NCI-H748 treated with DMSO at 0.1 percent for 48 hours (cell line): ENCODE results near the gene AKR1A1.
"Not testable (repeated sequence)": the region's sequence is repeated elsewhere in the genome, so short reads cannot be mapped to it uniquely, and the experiment has no call there.

ENCODE experiments used
- DNase-seq: peaks from one replicate; lab custom pipeline; 2025; lab: John Stamatoyannopoulos, UW

Gene AKR1A1

DNA sequence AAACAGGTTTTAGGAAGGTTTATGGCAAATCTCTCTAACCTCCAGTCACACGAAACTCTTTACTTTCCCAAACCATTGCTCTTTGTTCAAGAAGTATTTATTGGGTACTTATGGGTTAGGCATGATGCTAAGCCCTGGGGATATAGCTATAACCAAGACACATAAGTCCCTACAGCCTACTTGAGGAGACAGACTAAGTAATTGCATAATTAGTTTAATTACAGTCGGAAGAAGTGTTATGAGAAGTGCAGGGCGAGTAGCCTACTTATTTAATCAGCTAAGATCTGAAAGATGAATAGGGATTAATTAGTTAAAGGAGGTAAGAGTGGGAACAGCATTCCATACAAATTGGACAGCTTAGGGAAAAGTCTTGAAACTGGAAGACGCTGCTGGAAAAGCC, 20.0 kb downstream of the AKR1A1 start:
- no peak for DNase-seq

DNA sequence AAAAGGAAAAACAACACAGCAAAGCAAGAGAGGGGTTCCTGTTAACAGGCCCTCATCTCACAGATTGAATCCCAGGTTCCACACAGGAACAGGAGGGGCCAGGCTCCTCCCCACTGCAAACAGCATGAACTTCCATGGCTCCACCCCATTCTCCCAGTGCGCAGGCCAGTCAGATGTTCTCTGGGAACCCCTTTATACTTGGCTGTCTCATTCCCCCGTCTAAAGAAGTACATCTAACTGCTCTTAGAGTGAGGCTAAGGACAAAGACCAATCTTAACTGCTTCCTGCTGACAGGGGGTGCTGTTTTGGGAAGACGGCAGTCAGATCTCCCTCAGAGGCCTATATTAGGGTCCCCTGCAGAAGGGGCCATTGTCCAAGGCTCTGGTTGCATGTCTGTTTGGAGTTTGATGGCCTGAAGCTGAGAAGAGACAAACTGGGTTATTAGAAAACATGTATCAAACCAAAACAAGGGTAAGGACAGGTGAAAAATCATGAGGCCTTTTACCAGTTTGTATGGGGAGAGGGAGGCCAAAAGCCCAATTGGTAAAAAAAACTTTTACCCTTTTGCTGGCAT, 22.7 kb downstream of the AKR1A1 start:
- no peak for DNase-seq

DNA sequence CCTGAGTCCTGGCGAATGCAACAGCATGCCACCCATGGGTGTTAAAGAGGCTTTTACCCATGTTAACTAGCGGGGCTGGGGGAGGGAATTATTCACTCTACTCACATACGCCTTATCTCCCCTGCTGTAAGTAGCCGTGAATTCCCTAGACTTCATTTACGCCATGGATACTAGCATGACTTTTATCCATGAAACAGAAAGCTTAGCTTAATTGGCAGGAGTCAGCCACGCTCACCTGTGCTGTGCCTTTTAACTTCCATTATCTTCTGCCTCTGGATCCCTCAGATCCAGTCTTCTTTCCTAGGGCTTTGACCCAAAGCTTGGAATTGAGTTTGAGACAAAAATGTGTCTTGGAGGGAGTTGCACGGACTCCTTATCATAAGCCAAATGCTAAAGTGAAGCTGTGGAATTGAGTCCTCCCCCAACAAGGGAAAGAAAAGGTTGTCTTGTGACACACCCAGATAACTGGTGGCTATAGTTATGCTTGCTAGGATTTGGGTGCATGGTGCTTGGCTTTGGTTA, 23.5 kb downstream of the AKR1A1 start:
- no peak for DNase-seq

DNA sequence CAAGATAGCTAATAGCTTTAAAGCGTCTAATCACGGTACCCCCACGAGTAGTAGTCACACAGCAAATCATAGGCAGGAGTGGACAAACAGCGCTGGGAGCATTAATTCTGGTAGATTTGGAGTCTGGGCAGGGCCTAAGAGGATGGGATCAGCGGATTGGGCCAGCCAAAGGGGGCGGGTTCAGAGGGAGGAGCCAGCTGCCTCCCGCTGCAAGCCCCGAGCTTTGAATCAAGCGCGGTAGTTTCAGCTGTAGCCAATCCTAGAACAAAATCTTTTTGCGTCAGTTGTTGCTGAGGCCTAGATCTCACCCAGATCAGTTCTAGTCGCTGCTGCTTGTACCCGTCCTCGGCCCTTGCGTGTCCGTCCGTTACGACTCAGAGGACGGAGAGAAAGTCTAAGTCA, 32.6 kb downstream of the AKR1A1 start:
- DNase-seq = peak; percentile 96

DNA sequence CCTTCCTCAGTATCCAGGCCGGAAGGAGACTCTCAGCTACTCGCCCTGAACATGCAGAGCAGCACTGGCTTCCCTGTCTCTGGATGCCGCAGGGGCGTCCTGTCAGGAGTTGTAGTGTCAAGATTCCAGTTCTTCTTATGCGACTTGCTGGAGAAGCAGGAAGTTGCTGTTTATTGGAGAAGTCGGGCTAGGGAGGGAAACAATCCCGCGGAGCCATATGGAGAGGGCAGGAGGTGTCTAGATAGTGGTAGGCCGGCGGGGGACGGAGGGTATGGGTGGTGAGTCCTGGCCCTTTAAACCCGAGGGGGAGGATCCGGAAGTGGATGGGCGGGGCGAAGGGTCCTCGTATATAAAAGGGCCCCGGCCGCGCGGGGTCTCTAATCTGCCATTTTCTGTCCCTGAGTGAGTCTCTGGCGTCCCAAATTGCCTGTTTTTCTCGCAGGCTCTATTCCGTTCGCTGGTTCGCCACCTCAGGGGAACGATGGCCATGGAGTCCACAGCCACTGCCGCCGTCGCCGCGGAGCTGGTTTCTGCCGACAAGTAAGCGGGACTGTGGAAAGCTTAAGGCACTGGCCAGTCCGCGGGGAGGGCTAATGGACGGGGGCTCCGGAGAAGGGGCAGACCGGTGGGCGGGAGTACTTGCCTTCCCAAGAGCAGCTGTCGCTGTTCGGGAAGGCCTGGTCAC, 33.2 kb downstream of the AKR1A1 start, which contains the start of gene NASP:
Gene NASP (plus strand): TSS at position 376 of the 685 bp plus-strand sequence. CDS start 106 bp downstream, at position 482.
- peak; percentile 71 for DNase-seq

DNA sequence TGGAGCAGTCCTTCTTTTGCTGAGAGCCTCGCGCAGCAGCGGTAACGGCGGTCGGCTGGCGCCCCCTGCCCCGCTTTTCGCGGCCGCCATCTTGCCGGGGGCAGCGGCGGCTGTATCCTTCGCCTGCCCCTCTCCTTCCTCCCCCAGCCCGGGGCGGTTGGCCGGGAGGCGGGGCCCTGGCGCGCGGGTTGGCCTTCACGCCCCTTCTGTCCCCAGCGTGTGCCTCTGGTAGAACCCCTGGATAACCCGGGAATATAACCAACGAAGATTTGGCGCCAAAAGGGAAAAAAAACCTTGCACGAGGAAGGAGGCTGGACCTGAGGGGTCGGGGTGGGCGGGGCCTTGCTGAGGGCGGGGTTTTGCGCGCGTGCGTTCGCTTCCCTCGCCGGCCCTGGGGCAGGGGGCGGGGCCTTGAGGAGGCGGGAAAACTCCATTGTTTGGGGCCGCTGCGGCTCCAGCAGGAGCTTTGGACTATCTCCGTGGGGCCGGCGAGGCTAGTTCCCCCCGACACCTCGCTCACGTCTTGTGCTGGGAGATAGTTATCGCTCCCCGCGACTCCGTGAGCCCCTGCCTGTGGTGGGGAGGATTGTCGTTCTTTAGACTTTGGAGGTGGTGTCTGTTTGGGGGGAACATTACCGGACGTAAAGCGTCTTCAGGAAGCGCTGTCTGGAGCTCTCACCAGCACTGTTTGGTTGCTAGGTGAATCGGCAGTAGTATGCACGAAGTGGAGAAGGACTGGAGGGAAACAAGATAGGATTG, 33.9 kb downstream of the AKR1A1 start:
- DNase-seq = peak; percentile 90

DNA sequence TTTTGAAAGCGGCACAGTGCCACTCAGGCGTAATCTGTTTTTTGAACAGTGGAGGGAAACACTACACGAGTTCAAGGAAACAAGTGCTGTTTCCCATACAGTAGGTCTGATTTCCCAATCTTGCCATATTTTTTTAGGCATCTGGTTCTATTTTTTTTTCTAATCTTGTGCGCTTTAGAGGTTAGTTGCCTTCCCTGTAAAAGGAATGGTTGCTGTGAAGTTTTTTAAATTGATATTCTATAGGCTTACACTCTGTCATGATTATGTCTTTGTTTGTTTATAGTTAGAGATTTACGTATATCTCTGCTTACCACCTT, 34.4 kb downstream of the AKR1A1 start:
- DNase-seq = no peak

DNA sequence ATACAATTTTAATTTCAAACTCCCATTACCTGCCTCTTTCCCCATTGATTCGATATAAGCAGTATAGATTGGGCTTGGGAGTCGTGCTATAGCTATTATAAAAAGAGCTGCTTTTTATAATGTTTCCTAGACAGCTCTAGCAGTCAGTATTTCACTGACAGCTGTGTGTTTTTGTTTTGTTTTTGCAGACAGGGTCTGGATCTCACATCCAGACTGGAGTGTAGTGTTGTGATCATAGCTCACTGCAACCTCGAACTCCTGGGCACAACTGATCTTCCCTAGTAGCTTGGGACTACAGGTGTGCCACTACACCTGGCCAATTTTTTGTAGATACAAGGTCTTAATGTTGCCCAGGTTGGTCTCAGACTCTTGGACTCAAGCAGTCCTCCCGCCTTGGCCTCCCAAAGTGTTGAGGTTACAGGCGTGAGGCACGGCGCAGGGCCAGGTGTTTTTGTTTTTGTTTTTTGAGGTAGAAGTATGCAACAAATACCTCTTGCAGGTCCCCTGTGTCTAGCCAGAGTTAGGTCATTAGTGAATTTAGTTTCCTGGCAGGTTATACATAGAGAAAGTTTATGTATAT, 35.0 kb downstream of the AKR1A1 start:
- no peak for DNase-seq

DNA sequence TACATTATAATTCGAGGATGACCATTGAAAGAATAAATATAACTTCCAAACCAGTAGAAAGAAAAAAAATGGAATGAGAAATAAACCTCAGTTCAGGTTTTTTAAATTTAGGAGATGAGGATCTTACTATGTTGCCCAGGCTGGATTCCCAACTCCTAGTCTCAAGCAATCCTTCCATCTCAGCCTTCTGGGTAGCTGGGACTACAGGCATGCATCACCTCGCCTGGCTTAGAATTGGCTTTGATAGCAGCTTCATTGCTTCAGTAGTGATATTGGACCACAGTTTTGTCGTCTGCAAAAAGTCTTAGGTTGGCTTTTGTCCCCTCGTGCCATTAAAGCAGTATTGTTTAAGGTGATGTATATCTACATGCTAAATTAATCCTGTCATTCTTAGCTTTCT, 36.1 kb downstream of the AKR1A1 start:
- no peak for DNase-seq

DNA sequence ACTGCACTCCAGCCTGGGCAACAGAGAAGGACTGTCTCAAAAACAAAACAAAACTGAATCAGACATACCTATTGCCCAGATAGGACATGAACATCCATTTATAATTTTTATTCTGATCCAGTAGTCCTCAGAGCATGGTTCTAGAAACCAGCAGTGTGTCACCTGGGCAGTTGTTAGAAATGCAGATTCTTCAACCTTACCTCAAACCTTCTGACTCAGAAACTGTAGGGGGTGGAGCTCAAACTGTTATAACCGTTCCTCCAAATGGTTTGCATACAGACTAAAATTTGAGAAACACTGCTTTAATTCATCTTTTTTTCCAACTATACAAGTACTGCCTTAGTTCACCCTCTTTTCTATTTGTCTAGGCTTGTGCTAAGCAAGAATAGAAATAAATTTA, 39.2 kb downstream of the AKR1A1 start:
- DNase-seq = no peak

DNA sequence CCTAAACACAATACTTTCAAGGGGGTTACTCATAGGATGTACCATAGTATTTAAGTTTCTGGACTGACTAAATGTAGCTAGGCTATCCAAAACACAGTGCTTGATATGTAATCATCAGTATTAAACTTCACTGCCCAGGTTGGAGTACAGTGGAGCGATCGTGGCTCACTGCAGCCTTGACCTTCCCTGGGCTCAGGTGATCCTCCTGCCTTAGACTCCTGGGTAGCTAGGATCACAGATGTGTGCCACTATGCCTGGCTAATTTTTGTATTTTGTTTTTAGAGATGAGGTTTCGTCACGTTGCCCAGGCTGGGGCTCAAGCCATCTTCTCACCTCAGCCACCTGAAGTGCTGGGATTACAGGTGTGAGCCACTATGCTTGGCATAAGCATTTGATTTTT, 43.8 kb downstream of the AKR1A1 start:
- DNase-seq = no peak

DNA sequence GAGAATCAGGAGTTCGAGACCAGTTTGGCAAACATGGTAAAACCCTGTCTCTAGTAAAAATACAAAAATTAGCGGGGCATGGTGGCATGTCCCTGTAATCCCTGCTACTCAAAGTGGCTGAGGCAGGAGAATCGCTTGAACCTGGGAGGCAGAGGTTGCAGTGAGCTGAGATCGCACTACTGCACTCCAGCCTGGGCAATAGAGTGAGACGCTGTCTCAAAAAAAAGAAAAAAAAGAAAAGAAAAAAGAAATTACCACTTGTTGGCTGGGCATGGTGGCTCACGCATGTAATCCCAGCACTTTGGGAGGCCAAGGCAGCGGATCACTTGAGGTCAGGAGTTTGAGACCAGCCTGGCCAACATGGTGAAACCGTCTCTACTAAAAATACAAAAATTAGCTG, 46.1 kb downstream of the AKR1A1 start:
- not testable (repeated sequence) for DNase-seq

DNA sequence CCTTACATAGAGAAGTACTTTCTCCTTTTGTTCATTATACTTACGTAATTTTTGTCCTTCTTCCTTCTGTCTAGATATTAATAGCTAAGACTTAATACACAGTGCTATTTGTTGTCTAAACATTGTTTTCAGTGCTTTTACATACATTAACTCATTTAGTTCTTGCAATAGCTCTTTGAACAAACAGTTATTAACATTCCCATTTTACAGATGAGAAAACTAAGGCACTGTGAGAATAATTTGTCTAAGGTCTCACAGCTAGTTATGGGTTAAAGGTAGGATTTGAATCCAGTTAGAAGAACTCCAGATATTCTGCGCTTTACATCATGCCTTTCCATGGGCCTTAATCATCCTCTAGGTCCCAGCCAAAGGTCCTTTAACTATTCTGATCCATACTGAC, 53.6 kb downstream of the AKR1A1 start:
- DNase-seq = no peak

DNA sequence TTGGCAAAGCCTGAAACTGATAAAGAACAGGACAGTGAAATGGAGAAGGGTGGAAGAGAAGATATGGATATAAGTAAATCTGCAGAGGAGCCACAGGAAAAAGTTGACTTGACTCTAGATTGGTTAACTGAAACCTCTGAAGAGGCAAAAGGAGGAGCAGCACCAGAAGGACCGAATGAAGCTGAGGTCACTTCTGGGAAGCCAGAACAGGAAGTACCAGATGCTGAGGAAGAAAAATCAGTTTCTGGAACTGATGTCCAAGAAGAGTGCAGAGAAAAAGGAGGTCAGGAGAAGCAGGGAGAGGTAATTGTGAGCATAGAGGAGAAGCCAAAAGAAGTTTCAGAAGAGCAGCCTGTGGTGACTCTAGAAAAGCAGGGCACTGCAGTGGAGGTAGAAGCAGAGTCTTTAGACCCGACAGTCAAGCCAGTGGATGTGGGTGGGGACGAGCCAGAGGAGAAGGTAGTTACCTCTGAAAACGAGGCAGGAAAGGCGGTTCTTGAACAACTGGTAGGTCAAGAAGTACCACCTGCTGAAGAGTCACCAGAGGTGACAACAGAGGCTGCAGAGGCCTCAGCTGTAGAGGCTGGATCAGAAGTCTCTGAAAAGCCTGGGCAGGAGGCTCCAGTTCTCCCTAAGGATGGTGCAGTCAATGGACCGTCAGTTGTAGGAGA, 56.9 kb downstream of the AKR1A1 start:
- DNase-seq = no peak

DNA sequence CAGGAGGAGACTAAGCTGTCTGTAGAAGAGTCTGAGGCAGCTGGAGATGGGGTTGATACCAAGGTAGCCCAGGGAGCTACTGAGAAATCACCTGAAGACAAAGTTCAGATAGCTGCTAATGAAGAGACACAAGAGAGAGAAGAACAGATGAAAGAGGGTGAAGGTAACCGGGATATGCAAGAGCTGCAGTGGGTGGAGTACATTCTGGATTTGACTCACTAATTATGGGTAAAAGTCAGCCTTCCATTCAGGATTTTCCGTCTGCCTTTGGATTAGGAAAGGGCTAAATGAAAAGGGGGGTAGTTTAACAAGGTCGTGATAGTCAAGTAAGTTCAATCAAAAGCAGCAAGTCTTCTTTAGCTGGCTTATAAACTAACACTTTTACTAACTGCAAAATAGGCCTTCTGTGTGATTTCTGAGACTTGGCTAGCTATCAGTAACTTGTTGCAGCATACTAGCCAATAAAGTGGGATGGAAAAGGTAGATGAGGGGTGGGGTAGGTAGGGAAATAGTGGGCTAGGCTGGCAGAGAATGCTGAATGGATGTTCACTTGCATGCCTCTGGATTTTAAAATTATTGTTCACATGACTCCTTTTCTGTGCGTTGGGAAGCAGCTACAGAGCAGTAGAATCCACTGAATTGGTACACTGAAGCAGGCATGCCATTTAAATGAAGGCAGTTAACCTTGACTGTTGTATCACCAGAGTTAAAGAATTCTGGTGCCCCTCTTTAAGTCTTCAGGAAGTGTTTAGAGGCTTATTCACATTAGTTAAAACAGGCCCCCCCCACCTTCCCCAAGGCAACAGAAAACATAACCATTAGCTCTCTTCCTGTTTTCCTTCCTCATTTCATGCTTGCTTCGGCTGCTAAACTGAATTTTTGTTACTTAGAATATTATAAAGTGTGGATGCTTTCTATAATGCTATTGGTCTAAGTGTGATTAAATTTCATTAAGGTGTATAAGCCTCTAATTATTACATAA, 57.8 kb downstream of the AKR1A1 start:
- DNase-seq = no peak

DNA sequence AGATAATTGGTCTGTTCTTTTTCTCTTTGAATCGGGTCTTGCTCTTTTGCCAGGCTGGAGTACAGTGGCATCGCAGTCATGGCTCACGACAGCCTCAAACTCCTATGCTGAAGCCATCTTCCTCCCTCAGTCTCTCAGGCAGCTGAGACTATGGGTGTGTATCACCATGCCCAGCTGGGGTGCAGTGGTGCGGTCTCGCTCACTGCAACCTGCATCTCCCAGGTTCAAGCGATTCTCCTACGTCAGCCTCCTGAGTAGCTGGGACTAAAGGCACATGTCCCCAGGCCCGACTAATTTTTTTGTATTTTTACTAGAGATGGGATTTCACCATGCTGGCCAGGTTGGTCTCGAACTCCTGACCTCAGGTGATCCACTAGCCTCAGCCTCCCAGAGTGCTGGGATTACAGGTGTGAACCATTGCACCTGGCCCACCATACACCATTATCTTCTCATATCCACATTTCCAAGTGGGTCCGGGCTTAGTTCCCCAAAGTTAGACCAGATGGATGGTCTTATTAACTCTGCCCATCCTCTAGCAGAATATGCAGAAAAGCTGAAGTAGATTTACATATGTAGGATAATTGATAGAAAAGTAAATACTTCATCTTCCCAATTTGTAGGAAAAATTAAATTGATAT, 60.1 kb downstream of the AKR1A1 start:
- DNase-seq = no peak

DNA sequence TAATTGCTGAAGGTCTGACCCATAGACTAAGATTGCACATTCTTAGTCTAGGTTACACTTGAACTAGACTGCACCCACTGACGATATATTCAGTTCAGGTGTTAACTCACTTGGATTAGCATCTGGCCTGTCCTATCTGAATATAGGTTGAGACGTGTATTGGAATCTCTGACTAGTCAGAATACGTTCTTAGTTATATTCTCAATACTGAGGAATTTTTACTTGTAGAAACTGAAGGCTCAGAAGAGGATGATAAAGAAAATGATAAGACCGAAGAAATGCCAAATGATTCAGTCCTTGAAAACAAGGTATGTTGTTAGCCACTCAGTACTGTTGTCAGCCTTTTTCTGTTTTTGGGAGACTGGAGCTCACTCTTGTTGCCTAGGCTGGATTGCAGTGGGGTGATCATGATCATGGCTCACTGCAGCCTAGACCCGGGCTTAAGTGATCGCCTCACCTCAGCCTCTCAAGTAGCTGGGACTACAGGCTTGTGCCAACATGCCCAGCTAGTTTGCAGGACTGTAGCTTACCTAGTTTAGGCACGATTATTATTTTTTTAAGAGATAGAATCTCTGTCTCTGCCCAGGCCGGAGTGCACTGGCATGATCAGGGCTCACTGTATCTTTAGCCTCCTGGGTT, 62.4 kb downstream of the AKR1A1 start:
- DNase-seq = no peak

DNA sequence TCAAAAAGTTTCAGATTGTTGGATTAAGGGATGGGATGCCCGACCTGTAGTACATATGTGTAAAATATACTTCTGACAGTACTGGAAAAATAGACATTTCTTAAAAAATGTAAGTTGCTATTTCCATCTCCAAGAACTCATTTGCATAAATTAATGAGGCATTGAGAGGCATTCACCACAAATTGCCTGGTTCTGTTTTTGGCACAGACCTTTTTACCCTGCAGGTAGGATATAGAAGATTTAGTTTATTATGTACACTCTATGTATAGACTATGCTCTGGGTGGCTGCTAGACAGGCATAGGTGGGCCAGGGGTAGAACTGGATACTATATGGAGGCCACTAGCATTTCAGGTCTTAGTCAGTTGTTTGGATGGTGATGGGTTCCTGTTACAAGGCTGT, 65.3 kb downstream of the AKR1A1 start:
- no peak for DNase-seq

DNA sequence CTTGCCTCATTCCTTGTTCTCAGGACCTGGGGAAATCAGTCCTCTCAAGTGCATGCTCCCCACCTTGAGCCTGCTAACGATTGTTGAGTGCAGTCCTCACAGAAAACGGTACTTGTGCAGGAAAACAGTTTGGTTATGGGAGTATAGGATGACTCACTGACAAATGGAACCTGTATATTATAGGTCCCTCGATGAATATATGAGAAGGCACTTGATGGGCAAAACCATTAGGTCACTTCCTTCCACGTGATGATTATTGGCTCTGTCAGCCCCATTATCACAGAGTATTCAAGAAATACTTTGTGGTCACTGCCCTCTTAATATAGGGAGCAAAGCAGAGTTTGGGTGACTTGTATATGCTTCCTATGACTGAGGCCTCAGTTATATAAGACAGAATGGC, 67.0 kb downstream of the AKR1A1 start:
- no peak for DNase-seq
